Superior temporal gyrus (tissue), 1 donor: Measurements from ENCODE around the gene PMF1.
A peak's percentile ranks its signal among the peaks of the same experiment; 100 is the strongest.

Experiments used
- DNase-seq: peaks from one replicate; pipeline ENCODE4 v3.0.0-alpha.2; 2016; ENCODE audit errors: extremely low spot score

Gene PMF1

DNA sequence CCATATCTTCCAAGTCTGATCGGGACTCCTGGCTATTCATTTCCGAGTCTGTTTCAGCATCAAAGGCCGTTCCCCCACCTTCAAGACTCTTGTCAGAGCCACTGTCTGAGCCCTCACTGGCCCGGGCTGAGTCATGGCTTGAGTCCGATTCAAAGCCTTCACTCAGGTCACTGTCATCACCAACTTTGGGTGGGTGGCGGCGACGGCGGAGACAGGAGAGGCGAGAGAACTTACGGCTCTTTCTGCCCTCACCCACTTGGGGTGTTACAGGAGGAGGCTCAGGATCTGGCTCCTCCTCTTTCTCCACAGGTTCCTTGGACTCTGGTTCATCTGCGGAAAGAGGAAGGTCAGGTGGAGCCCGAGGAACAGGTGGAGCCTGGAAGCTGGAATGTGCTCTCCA, 53.2 kb downstream of the PMF1 start:
- no peak for DNase-seq

DNA sequence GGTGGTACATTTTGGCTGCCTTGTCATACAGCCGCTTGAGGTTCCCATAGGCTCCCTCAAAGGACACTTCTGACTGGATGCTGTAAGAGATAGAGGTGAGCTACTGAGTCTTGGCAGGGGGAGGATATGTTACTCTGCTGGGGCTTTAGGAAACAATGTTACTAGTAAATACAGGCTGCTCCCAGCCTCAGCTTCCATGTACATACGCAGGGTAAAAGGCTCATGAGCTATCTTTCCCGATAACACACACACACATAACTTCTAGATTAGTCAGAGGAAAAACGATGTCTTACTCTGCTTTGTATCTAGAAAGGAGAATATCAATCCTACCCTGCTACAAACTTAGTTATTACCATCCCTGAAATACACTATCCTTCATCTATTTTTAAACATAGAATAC, 55.5 kb downstream of the PMF1 start:
- DNase-seq: no peak

DNA sequence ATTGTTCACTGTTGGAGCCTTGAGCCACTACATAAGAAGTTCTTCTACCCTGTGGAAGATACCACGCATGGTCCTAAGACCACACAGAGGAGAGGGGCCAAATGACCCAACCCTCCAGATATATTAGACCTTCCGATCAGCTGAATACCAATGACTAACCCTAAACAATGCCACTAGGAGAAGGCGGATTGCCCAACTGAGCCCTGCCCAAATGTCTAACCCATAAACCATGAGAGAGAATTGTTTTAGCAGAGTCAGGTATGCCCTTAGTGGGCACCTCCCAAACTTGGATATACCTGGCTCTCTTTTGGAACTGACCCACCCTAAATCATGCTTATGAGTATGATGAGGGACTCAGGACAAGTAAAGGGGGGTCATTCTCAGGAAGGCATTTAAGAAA, 57.5 kb downstream of the PMF1 start:
- no peak for DNase-seq

DNA sequence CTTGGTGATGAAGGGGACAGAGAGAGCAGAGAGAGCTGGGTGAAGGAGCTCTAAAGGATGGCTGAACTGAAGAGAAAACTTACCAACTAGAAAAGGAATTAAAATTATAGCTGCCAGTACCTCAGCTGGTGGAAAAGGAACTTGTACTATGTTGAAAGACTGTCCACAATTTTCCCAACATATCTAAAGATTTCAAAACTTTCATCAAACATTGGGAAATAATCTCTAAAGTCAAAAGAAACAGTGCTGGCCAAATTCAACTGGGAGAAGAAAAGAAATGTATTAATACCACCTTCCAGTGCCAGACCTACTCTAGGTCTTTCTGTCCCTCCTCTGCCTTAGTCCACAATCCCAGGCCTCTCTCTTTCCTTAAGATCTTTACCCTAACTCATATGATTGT, 63.7 kb downstream of the PMF1 start:
- no peak for DNase-seq

DNA sequence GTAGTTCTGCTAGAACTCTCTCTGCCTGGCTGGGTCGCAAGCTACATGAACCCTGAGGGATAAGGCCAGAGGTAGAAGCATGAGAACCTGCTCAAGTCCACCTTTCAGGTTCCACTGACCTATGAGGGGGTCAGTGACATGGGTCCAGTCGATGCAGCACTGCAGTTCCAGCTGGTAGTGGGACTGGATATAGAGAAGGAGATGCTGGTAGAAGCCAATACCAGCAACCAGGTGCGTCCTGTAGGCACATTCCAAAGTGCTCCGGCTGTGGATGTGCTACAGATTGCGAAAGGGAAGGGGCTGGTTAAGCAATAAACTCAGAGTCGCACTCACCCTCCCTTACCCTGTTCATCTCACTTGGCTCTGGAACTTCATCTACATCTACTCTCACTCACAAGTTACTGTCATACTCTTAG, 64.2 kb downstream of the PMF1 start:
- no peak for DNase-seq

DNA sequence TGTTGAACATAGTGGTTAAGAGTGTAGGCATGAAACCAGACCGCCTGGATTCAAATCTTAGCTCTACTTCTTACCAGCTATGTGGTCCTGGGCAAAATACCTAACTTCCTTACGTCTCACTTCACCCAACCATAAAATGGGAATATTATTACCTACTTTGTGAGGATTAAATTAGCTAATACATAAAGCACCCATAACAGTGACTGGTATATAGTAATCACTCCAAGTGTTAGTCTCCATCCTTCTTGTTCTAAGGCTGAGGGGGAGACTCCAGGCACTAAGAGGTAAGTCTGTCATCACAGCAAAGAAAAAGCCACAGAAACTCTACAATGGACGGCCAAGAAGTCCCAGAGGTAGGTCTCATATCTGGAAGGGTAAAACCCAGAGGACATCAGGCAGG, 67.0 kb downstream of the PMF1 start:
- DNase-seq: no peak

DNA sequence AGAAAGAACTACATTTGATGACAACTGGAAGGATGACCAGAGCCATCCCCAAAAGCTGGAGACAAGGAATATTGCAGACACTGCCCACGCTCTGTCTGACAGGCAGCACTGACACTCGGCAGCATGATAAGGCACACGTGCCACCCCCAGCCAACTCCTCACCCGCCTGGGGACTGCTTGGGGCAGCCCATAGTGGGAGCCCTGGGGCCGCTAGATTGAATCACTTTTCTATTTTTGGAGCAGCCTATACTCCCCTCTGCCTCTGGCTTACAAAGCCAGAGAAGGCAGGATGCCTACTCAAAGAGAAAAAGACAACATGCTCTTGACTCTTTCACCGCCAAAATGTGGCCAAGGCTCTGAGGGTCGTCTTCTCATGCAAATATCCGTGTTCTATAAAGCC, 68.5 kb downstream of the PMF1 start:
- DNase-seq: no peak

DNA sequence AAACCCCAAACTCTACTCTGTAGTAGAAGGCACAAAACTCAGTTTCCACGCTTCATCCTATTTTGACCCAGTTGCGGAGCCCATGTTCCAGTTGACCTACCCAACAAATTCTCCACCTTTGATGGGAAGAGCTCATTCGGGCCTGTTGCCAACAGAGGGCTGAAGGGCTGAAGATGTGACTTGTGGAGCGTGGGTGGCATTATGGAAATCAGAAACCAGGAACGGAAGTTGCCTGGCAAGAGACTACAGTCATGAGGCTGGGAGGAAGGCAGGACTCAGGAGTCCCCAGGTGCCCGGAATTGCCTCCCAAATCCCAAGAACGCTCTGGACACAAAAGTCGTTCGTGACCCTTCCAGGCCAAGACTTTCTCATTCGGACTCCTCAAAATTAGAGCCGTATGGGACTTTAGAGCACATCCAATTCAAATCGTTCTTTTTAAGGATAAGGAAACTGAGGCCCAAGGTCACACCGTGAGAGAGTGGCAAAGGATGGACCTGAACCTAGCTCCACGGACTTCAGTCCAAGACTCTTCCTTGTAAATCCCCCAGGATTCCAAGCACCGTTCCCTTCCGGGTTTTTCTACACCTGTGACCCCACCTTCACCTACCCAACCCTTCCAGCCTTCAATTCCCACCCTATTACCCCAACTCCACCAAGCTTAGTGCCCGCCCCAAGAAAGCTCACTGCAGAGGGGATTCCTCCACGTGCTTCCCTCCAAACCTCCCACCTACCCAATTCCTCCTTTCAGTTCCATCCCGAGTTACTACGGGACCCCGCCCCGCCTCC, 69.1 kb downstream of the PMF1 start:
- DNase-seq: no peak

DNA sequence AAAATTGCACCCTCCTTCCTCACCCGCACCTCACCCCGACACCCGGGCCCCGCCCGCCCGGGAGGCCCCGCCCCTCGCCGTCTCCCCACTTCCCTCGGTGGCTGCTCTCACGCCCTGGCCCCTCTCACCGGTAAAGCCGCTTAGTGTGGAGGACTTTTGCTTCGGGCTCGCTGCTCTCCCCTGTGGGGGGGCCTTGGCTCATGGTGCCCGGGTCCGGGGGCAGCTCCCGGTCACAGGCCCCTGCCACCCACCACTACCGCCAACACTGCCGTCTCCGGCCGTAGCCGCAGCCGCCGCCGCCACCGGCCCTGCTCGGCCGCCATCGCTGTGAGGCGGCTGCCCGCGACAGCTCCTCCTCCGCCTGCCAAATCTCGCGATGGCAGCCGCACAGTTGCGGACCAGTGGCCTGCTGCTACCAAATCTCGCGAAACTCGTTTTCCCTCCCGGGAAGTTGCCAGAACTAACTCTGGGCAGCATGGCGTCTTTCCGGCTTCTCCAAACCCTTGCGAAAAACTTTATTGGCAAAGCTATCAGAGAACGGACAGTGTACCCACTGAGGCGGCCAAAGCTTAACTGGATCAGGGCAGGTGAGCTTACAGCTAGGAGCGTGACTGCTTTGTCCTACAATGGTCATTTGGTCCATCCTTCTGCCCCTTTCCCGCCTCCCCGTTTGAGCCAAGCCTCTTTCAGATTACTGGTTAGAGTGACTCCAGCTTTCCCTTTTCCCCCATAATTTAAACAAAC, 69.8 kb downstream of the PMF1 start, which contains the start of gene SMG5:
Gene SMG5, minus strand, starts transcription at position 347 of the 744 bp plus-strand sequence. Its CDS starts 145 bp downstream, at position 202.
- peak; percentile 99 for DNase-seq

DNA sequence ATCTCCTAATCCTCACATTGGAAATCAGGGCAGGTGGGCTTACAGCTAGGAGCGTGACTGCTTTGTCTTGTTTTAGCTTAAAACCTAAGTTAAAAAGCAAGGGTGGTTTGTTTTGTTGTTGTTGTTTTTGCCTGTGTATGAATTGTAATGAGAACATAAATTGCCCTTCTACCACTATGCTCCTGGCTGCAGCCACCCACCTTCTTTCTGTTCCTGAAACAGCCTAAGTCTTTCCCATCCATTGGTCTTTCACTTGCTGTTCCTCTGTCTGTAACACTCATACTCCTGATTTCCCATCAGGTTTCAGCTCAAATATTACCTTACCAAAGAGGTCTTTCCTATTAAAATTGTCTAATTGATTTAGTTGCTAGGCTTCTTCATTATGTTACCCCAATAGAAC, 70.7 kb downstream of the PMF1 start:
- DNase-seq: no peak

DNA sequence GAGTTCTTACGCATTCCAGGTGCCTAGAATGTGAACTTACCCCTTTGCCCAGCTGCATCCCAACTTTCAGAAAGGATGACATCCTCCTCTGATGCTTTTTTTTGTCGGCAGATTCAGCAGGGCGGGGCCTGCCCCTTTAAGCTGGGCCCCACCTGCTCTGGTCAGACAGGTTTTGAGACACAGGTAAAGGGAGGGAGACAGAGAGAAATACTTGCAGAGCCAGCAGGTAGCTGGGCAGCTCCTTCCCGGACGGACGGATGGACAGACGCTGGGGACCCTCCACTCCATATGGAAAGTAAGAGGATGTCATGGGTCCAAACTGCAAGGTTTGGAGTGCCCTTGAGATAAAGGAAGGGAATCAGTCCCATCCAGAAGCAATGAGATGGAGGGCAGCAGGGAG, 71.3 kb downstream of the PMF1 start, which contains the start of gene TMEM79:
Gene TMEM79, plus strand, starts transcription at position 214 of the 400 bp plus-strand sequence. CDS start 902 bp downstream, outside the sequence.
- no peak for DNase-seq

DNA sequence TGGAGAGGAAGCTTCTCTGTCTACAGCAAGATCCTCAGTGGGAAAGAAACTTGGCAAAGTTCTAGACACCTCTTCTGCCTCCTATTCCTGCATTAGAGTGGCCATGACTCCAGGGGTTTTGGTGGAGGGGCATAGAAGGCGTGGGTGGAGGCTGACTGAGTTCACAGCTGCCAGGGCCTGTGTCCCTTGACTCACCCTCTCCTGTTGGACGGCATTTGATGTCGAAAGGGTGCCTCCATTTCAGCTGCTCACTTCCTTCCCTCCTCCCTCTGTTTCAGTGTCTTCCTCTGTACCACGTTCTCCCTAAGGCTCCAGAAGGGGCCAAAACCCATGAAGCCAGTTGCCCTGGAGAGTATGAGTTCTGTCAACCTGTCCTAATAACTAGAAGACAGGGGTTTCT, 72.0 kb downstream of the PMF1 start:
- DNase-seq: no peak

DNA sequence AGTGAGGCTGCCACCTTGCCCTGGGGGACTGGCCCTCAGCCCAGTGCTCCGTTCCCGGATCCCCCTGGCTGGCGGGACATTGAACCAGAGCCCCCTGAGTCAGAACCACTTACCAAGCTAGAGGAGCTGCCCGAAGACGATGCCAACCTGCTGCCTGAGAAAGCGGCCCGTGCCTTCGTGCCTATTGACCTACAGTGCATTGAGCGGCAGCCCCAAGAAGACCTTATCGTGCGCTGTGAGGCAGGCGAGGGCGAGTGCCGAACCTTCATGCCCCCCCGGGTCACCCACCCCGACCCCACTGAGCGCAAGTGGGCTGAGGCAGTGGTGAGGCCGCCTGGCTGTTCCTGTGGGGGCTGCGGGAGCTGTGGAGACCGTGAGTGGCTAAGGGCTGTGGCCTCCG, 72.6 kb downstream of the PMF1 start:
- no peak for DNase-seq

DNA sequence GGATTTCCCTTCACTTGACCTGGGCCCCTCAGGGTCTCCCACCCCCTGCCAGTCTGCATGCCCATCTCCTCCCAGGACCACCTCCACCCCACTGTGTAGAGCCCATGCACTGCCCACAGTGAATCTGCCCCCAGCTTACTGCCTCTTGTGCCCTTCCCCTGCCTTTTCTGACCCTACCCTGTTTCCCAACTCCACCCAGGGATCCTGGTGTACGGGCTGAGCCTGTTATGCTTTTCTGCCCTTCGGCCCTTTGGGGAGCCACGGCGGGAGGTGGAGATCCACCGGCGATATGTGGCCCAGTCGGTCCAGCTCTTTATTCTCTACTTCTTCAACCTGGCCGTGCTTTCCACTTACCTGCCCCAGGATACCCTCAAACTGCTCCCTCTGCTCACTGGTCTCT, 73.3 kb downstream of the PMF1 start:
- no peak for DNase-seq
